ENCODE measurements around the gene GPATCH4.

The GPATCH4 gene

DNA sequence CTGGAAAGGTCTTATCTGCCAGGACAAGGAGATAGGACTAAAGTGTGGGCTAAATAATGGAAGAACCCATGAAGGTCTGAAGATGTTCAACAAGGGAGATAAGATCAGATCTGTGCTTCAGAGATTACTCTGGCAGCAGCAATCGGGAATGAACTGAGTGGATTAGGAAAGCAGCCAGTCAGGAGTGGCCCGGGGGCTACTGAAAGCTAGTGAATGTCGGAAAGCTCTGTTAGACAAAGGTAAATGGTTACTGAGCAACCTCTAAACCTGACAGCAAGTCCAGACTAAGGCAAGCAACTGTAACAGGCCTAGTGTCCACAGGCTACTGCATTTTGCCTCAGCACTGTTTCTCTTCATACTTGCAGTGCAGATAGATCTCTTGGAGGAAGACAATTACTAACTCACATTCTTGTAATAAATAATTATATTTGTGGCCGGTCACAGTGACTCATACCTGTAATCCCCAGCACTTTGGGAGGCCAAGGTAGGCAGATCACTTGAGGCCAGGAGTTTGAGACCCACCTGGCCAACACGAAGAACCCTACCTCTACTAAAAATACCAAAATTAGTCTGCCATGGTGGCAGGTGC lies 41.4 kb downstream of the GPATCH4 start:
- TF ChIP-seq, protein P1, sequence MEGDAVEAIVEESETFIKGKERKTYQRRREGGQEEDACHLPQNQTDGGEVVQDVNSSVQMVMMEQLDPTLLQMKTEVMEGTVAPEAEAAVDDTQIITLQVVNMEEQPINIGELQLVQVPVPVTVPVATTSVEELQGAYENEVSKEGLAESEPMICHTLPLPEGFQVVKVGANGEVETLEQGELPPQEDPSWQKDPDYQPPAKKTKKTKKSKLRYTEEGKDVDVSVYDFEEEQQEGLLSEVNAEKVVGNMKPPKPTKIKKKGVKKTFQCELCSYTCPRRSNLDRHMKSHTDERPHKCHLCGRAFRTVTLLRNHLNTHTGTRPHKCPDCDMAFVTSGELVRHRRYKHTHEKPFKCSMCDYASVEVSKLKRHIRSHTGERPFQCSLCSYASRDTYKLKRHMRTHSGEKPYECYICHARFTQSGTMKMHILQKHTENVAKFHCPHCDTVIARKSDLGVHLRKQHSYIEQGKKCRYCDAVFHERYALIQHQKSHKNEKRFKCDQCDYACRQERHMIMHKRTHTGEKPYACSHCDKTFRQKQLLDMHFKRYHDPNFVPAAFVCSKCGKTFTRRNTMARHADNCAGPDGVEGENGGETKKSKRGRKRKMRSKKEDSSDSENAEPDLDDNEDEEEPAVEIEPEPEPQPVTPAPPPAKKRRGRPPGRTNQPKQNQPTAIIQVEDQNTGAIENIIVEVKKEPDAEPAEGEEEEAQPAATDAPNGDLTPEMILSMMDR (IDR thresholded peaks at IDR 0.05), result no peak
- H3K9ac ChIP-seq, result no peak overlapping the region
- no peaks in the 10 kb centered on the region for H3K9me3 ChIP-seq (ENCODE audit: control insufficient read depth, low read length)
- H3K27me3 ChIP-seq (ENCODE audit: control insufficient read depth, insufficient read depth, low read length), result no peaks in the 10 kb centered on the region
- H3K36me3 ChIP-seq (ENCODE audit: control insufficient read depth, insufficient read depth, low read length), result no peaks in the 10 kb centered on the region
- no peak overlapping the region for H2AFZ ChIP-seq
- H3K4me1 ChIP-seq, result no peaks in the 10 kb centered on the region
- H3K4me2 ChIP-seq (ENCODE audit: low read length), result no peak overlapping the region
- no peak overlapping the region for H3K4me3 ChIP-seq (ENCODE audit: low read depth, low read length)
- H3K27ac ChIP-seq, result no peak overlapping the region
- no peaks in the 10 kb centered on the region for H3K79me2 ChIP-seq

DNA sequence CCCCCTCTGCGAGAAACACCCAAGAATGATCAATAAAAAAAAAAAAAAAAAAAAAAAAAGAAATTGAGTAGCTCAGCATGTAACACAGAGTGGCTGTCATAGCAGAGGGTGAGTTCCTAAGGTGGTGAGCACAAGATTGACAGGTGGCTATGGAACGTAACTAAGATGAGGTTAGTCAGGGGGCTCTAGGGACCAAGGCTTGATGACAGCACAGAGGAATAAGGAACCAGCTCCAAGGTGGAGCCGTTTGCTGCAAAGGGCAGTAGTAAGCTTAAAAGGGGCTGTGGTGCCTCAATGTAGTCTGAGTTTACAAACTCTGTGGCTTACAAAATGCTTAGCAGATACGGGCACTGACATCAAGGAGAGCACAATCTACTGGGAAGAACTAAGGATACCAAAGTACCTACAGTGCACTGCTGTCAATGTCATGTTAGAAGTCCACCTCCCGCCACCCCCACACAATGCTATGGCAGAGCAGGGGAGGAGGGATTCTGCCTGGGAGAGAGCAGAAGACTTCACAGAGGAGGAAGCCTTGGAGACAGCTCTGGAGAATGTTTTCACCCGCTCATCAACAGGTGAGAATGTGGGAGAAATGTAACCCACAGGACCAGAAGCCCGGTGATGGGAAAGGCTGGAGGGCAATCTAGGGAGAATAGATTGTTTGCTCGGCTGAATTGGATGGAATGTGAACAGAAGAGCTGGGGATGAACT lies 42.0 kb downstream of the GPATCH4 start:
- Histone ChIP-seq H3K9me3 (ENCODE audit: control insufficient read depth, low read length) (no peaks in the 10 kb centered on the region), H3K27me3 (ENCODE audit: control insufficient read depth, insufficient read depth, low read length) (no peaks in the 10 kb centered on the region), H3K4me1 (no peaks in the 10 kb centered on the region), H3K79me2 (no peaks in the 10 kb centered on the region), H3K36me3 (ENCODE audit: control insufficient read depth, insufficient read depth, low read length) (no peaks in the 10 kb centered on the region), H2AFZ (no peak overlapping the region), H3K27ac (no peak overlapping the region), H3K4me2 (ENCODE audit: low read length) (no peak overlapping the region), H3K9ac (no peak overlapping the region), H3K4me3 (ENCODE audit: low read depth, low read length) (no peak overlapping the region)
- TF ChIP-seq, protein P1 (IDR thresholded peaks at IDR 0.05), result no peak

DNA sequence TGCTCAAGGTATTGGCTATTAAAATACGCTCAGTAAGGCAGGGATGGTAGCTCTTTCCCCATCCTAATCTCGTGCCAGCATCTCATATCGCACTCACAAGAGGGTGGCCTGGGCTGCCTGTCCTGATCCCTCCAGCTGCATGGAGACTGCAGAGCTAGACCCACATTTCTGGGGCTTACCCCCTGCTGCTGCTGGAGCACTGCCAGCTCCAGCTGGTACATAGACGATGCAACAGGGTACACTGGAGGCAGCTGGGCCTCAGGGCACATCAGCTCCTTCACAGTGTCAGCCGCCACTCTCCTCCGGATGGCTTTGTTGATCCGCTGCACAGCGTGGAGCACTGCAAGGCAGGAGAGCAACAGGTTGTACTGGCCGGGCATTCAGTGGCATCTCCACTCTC lies 44.9 kb downstream of the GPATCH4 start:
- H2AFZ ChIP-seq, result no peak overlapping the region
- no peaks in the 10 kb centered on the region for H3K27me3 ChIP-seq (ENCODE audit: control insufficient read depth, insufficient read depth, low read length)
- H3K9me3 ChIP-seq (ENCODE audit: control insufficient read depth, low read length), result no peaks in the 10 kb centered on the region
- H3K36me3 ChIP-seq (ENCODE audit: control insufficient read depth, insufficient read depth, low read length), result no peaks in the 10 kb centered on the region
- TF ChIP-seq, protein P1 (IDR thresholded peaks at IDR 0.05), result no peak
- no peaks in the 10 kb centered on the region for H3K79me2 ChIP-seq
- H3K27ac ChIP-seq, result no peak overlapping the region
- no peak overlapping the region for H3K9ac ChIP-seq
- no peak overlapping the region for H3K4me3 ChIP-seq (ENCODE audit: low read depth, low read length)
- no peak overlapping the region for H3K4me2 ChIP-seq (ENCODE audit: low read length)
- H3K4me1 ChIP-seq, result no peaks in the 10 kb centered on the region

DNA sequence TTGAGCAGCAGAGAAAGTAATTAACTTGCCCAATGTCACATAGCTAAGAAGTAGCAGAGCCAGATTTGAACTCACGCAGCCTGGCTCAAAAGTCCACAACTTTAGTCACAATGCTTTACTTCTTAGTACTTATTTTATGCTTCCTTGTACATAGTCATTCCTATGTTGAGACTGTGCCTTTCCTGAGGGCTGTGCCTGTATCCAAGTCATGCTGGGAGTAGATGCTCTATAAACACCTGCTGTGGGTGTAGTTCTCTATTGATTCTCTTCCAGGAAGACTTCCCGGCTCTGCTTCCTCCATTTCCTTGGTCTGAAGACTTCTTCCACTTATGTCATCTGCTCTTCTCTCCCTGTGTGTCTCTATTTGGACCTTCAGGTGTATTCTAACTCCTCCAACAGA lies 45.6 kb downstream of the GPATCH4 start:
- TF ChIP-seq, protein P1 (IDR thresholded peaks at IDR 0.05), result no peak
- H3K79me2 ChIP-seq, result no peaks in the 10 kb centered on the region
- no peaks in the 10 kb centered on the region for H3K9me3 ChIP-seq (ENCODE audit: control insufficient read depth, low read length)
- H3K4me3 ChIP-seq (ENCODE audit: low read depth, low read length), result no peak overlapping the region
- no peaks in the 10 kb centered on the region for H3K36me3 ChIP-seq (ENCODE audit: control insufficient read depth, insufficient read depth, low read length)
- H3K4me2 ChIP-seq (ENCODE audit: low read length), result no peak overlapping the region
- H3K27ac ChIP-seq, result no peak overlapping the region
- no peak overlapping the region for H3K9ac ChIP-seq
- no peak overlapping the region for H2AFZ ChIP-seq
- H3K27me3 ChIP-seq (ENCODE audit: control insufficient read depth, insufficient read depth, low read length), result no peaks in the 10 kb centered on the region
- no peaks in the 10 kb centered on the region for H3K4me1 ChIP-seq

DNA sequence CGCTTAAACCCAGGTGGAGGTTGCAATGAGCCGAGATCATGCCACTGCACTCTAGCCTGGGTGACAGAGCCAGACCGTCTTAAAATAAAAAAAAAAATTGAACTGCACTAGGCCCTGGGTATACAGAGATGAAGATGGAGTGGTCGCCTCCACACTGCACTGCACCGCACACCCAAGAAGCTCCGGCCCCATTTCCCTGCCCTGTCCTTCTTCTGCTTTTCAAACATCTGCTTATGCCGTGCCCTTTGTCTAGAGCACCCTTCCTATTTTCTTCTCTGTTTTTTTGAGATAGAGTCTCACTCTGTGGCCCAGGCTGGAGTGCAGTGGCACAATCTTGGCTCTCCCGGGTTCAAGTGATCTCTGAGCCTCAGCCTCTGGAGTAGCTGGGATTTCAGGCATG lies 46.3 kb downstream of the GPATCH4 start:
- Histone ChIP-seq H3K4me1 (no peaks in the 10 kb centered on the region), H2AFZ (no peak overlapping the region), H3K9me3 (ENCODE audit: control insufficient read depth, low read length) (no peaks in the 10 kb centered on the region), H3K9ac (no peak overlapping the region), H3K4me3 (ENCODE audit: low read depth, low read length) (no peak overlapping the region), H3K27me3 (ENCODE audit: control insufficient read depth, insufficient read depth, low read length) (no peaks in the 10 kb centered on the region), H3K36me3 (ENCODE audit: control insufficient read depth, insufficient read depth, low read length) (no peaks in the 10 kb centered on the region), H3K79me2 (no peaks in the 10 kb centered on the region), H3K4me2 (ENCODE audit: low read length) (no peak overlapping the region), H3K27ac (no peak overlapping the region)
- TF ChIP-seq, protein P1 (IDR thresholded peaks at IDR 0.05), result no peak

All from parathyroid adenoma (tissue), 2 donors.